NOMO-1 (cell line): ENCODE results near the gene OCIAD1.
"Not testable (repeated sequence)": the region's sequence is repeated elsewhere in the genome, so short reads cannot be mapped to it uniquely, and the experiment has no call there.

ENCODE experiments used
- DNase-seq, 2 experiments: peaks; one replicate each; lab custom pipeline; 2025; ENCODE audit not compliant: unreplicated experiment in 2 of 2; lab: John Stamatoyannopoulos, UW

The OCIAD1 gene

GRCh38 chr4:48879561-48880442, 48.9 kb downstream of the OCIAD1 start:
- no peak for DNase-seq

DNA sequence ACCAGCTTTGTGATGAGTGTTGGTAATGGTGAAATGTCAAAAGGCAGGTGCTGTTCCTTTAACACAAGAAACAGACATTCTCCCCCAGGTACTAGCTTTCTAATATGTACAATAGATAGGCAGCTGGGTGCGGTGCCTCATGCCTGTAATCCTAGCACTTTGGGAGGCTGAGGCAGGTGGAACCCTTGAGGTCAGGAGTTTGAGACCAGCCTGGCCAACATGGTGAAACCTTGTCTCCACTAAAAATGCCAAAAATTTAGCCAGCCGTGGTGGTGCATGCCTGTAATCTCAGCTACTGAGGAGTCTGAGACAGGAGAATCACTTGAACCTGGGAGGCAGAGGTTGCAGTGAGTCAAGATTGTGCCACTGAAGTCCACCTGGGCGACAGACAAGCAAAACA, 50.8 kb downstream of the OCIAD1 start:
- DNase-seq, result not testable (repeated sequence)

- DNase-seq, result not testable (repeated sequence)
Measured at GRCh38 chr4:48889750-48890149, 58.9 kb downstream of the OCIAD1 start.

DNA sequence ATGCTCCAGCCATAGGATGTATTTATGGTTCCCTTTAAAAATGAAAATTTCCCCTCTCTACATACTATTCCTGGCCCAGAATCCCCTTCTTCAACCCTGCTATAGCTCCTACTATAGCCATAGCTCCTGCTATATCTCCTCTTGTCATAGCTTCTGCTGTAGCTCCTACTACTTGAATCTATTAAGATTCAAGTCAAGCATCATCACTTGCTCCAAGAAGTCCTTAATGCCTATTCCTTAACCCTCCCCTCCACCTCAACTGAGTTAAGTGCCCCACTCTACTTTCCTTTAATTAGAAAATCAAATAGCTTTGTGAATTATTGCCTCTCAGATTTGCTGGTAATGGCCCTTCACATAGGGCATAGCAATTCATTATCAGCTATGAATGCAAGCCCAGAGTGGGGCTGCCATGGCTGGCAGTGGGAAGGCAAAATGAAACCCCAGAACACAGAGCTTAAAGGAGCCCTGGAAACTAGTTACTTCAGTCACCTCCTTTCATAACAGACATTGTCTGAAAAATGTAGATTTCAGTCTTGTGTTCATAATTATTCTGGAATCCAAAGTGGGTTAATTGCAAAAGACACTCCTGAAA, 60.2 kb downstream of the OCIAD1 start:
- DNase-seq, result no peak

GRCh38 chr4:48896845-48897244, 66.0 kb downstream of the OCIAD1 start:
- DNase-seq, result no peak

- peak; percentile 12 to 61 for DNase-seq
Measured at GRCh38 chr4:48898733-48899431, 68.0 kb downstream of the OCIAD1 start.

DNA sequence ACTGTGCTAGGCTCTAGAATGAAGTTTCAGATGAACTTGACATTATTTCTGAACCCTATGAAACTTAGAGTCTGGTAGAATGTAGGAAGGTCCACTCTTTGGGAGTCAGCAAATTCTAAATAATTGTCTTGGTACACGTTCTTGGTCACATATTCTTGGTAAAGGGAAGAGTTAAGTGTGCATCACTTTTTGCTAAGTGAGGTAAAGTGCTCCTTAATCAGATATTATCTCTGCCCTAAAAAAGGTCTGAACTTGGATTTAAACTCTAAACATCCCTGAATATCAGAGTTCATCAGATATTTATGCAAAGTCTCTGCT, 68.5 kb downstream of the OCIAD1 start:
- DNase-seq, result no peak

- no peak for DNase-seq
Measured at GRCh38 chr4:48899950-48900349, 69.1 kb downstream of the OCIAD1 start.

- no peak for DNase-seq
Measured at GRCh38 chr4:48901196-48901595, 70.3 kb downstream of the OCIAD1 start.

GRCh38 chr4:48902266-48902665, 71.4 kb downstream of the OCIAD1 start:
- no peak for DNase-seq

GRCh38 chr4:48904101-48904500, 73.2 kb downstream of the OCIAD1 start:
- no peak for DNase-seq

DNA sequence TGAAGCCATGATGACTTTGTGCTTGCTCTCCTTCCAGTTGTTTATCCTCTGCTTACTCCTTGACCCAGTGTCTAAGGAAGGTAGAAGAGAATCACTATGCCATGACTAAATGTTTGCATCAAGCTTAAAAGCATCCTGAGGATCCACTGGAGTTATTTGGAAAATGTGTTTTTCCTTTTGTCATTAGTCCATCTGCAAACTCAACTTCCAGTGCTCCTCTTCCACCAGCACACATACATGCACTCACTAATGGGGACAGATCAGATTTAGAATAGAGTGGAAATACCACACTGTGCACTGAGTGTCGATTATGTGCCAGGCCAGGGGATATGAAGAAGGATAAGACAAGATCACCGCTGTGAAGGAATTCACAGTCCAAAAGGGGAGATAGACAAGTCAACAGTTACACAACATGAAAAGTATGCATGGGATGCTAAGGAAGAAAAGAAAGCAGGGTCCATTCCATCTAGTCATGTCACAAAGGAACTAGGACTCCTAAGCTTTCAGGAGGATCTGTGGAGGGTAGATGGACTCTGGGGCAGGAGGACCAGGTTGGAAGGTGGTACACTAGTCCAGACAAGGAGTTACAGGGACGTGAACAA, 73.8 kb downstream of the OCIAD1 start:
- DNase-seq, result no peak

GRCh38 chr4:48905363-48906015, 74.6 kb downstream of the OCIAD1 start:
- DNase-seq, result no peak

DNA sequence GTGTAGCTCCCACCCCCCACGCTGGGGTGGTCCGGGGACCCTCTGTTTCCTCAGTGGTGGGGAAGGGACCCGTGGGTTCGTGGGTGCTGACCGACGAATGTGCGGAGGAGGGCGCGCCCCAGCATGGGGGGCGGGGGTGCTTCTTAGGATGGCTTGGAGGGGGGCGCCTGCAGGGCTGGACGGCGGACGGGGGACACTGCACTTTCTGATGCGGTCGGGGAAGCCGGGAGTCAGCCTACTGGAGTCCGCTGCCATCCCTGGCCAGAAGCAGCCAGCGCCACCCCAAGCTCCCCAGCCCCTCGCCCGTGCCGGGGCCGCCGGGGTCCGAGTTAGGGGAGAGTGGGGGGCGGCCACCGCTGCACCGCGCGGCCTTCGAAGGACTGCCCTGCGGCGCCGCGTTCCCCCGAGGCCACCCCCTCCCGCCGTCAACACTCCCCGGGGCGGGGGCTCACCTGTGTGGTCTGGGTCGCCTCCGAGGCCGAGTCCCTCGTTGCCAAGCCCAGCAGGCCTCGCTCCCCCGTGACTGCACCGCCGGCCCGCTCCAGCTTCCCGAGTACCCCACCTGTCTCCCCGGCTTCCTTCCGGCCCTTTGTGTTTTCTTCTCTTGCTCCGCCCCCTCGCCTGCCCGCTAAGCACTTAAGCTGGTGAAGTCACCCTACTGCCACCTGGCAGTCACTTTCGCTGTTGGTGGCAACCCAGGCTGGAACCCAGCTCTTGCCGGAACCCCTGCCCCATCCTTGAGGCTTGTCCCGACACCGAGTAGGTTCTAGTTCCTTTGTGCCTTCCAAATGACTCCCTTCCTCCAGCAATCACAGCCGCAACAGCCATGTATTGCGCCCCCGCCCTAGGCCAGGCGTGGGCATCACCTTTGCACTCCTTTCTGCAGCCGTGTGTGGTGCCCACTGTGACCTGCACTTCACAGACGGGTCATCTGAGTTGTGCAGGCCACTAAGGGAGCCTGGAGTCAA, 75.6 kb downstream of the OCIAD1 start, which contains the start of gene OCIAD2:
TSS of gene OCIAD2 (minus strand) at position 569 of the 968 bp plus-strand sequence. CDS start 2,225 bp downstream, outside the sequence.
- DNase-seq, result peak; percentile 72 to 76

GRCh38 chr4:48907706-48908477, 77.0 kb downstream of the OCIAD1 start:
- DNase-seq, result no peak

- no peak for DNase-seq
Measured at GRCh38 chr4:48908687-48909086, 77.8 kb downstream of the OCIAD1 start.

DNA sequence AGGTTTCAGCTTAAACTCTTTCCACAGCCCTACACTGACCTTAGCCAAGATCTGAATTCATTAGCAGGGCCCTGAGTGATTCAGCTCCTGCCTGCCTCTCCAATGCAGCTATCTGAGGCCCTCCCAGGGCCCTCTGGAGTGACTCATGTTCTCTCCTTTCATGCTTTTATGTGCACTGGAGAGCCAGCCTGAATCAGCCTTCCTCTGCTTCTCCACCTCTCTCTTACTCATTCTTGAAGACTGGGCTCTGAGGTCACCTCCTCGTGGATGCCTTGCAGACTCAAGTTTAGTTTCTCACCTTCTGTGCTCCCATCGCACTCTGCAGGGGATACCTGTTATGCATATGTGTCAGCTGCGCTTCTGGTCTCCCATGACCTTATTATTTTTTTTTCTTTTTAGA, 78.8 kb downstream of the OCIAD1 start:
- no peak for DNase-seq

DNA sequence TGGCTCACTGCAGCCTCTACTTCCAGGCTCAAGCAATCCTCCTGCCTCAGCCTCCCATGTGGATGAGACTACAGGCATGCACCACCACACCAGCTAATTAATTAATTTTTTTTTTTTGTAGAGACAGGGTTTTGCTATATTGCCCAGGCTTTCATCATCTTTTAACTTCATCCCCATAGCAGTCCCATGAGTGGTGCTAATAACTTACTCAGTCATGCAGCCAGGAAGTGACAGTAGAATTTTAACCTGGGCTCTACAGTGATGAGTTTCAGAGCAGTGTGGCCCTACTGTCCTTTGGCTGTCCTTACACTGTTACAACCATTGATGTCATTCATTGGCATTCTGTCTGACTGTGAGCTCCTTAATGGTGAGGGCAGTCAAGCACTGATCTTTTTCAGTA, 79.6 kb downstream of the OCIAD1 start:
- no peak for DNase-seq
